Measurements from ENCODE around the gene CNTN4.

The CNTN4 gene

DNA sequence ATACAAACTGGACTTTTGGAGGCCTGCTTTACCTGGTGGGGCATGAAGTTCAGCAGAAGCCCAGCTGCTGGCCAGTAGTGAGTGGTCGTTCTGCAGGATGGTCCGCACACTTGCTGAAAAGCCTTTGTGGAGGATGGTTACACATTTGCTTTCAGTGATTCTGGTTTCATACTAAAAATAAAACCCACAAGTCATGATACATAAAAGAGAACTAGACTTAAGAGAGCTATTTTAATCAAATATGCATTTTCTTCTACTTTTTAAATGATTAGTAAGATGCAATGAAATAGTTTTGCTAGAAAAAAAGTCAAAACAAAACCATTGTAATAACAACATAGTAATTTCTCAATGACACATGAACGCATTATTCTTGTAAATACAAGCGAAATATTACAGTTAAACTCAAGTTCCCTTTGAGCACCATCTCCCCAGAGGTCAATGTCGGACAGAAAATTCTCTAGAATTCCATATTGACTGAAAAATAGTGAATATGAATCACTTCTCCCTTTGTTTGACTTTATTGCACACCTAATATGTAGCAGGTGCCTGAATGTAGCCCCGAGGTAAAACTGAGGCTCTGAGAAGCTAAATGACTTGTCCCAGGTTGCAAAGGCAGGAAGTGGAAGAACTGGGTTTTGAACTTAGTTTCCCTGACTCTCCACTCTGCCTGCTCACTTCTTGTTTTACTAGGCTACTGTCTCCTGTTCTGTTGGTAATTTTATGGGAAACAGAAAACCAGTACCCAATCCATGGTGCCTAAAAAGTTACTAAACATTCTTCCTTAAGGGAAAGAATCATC is 1003.2 kb downstream of the CNTN4 start:
- no peak for DNase-seq (ENCODE audit: low read depth)

DNA sequence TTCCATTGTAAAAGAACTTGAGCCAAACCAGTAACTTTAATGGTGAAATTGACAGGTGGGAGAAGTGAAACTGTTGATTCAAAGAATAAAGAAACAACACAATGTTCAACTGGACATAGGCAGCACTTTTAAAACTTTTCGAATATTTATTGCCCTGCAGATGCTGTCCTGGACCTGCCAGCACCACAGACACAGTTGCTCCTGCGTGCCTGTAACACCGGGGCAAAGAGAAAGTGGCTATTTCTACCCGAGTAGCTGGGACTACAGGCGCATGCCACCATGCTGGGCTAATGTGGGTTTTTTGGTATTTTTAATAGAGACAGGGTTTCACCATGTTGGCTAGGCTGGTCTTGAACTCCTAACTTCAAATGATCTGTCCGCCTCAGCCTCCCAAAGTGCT is 1004.1 kb downstream of the CNTN4 start:
- DNase-seq (ENCODE audit: low read depth): no peak

DNA sequence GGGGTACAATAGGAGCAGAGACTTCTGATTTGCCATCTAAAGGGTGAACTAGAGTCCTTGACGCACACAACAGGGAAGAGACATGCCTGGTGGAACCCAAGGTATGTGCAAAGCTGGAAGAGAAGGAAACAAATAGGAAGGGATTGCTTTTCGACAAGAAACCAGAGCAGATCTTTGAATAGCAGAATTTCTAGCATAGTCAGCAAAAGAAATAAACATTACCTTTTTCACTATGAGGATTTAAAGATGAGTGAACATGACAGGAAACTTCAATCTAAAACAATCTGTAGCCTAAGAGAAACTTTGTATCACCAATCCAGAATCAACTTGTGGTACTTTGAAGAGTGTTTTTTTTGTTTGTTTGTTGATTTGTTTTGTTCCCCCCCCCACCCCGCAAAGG is 1006.6 kb downstream of the CNTN4 start:
- DNase-seq (ENCODE audit: low read depth): no peak

DNA sequence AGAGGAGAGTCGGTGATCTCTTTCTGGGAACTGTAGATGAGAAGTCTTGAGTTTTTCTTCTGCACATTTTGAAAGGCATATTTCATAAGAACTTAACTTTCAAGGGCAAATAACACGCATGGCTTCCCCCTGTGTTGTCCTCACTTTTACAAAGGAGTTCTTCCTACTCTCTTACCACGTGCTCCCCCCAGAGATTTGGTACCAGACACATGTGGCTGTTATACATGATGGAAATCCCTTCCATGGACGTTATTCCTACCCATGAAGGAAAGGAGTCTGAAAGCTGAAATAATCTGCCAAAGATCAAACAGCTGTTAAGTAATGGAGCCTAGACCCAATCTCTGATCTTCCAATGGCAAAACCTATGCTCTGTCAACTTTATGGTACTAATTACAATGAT is 1007.1 kb downstream of the CNTN4 start:
- DNase-seq (ENCODE audit: low read depth): no peak

DNA sequence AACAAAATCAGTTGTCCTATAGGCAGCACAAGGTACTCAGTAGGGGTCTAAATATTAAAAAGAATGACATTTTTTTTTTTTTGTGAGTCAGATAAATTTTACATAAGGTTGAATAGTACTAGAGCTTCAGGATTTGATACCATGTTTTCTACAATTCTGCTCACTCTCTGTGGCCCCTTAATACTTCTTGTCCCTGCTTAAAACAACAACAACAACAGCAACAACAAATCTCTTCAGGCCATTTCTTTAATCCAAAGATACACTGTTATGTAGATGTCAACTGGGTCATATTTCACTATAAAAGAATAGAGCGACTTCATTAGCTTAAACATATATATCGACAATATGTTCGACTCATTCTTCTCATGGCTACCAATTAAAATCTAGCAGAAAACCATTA is 1008.5 kb downstream of the CNTN4 start:
- DNase-seq (ENCODE audit: low read depth): no peak

Data from non-pigmented ciliary epithelial cell (primary cell).